ENCODE data around the gene WWOX.

DNA sequence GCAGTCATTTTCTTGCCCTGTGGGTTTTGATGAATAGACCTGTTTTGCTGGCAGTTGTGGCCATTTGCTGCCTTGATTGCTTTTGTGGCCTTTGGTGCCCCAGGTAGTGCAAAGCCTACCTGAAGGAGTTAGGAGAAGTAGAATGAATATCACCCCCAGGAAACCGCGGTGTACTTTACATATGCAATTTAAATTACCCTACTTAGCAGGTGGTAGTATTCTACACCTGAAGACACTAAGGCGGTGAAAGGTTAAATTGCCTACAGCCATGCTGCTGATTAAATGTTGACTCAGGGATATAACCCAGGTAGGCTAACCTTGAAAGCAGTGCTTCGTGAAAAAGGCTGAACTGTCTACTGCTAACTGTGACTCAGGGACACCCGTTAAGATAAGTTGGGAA, 27.2 kb upstream of the WWOX start:
- TF ChIP-seq, protein P1, sequence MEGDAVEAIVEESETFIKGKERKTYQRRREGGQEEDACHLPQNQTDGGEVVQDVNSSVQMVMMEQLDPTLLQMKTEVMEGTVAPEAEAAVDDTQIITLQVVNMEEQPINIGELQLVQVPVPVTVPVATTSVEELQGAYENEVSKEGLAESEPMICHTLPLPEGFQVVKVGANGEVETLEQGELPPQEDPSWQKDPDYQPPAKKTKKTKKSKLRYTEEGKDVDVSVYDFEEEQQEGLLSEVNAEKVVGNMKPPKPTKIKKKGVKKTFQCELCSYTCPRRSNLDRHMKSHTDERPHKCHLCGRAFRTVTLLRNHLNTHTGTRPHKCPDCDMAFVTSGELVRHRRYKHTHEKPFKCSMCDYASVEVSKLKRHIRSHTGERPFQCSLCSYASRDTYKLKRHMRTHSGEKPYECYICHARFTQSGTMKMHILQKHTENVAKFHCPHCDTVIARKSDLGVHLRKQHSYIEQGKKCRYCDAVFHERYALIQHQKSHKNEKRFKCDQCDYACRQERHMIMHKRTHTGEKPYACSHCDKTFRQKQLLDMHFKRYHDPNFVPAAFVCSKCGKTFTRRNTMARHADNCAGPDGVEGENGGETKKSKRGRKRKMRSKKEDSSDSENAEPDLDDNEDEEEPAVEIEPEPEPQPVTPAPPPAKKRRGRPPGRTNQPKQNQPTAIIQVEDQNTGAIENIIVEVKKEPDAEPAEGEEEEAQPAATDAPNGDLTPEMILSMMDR (IDR thresholded peaks at IDR 0.05; ENCODE audit: poor library complexity, severe bottlenecking) = no peak
- no peak for TF ChIP-seq EZH2 (IDR thresholded peaks at IDR 0.05; ENCODE audit: borderline replicate concordance, insufficient read depth, low read length, poor library complexity, severe bottlenecking)
- TF ChIP-seq POLR2AphosphoS5 (IDR thresholded peaks at IDR 0.05) = no peak
- TF ChIP-seq, protein P2, sequence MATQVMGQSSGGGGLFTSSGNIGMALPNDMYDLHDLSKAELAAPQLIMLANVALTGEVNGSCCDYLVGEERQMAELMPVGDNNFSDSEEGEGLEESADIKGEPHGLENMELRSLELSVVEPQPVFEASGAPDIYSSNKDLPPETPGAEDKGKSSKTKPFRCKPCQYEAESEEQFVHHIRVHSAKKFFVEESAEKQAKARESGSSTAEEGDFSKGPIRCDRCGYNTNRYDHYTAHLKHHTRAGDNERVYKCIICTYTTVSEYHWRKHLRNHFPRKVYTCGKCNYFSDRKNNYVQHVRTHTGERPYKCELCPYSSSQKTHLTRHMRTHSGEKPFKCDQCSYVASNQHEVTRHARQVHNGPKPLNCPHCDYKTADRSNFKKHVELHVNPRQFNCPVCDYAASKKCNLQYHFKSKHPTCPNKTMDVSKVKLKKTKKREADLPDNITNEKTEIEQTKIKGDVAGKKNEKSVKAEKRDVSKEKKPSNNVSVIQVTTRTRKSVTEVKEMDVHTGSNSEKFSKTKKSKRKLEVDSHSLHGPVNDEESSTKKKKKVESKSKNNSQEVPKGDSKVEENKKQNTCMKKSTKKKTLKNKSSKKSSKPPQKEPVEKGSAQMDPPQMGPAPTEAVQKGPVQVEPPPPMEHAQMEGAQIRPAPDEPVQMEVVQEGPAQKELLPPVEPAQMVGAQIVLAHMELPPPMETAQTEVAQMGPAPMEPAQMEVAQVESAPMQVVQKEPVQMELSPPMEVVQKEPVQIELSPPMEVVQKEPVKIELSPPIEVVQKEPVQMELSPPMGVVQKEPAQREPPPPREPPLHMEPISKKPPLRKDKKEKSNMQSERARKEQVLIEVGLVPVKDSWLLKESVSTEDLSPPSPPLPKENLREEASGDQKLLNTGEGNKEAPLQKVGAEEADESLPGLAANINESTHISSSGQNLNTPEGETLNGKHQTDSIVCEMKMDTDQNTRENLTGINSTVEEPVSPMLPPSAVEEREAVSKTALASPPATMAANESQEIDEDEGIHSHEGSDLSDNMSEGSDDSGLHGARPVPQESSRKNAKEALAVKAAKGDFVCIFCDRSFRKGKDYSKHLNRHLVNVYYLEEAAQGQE (IDR thresholded peaks at IDR 0.05; ENCODE audit: borderline replicate concordance) = no peak
- no peak for TF ChIP-seq RAD21 (conservative IDR thresholded peaks at IDR 0.05)
- no peak for TF ChIP-seq SMC3 (conservative IDR thresholded peaks at IDR 0.05; ENCODE audit: poor library complexity)
- TF ChIP-seq TAF1 (IDR thresholded peaks at IDR 0.05; ENCODE audit: low read depth) = no peak

Data from neural cell (in vitro differentiated cells).